AG04450 (cell line): ENCODE measurements around the gene CYP4F11. TPM values are rescaled to one million over a fixed set of nuclear protein-coding genes. Genes with fewer than 3 reads are reported as not detected.
"Not testable (repeated sequence)": the region's sequence is repeated elsewhere in the genome, so short reads cannot be mapped to it uniquely, and the experiment has no call there.

Source experiments
- CTCF ChIA-PET: fragments of 300-600, 350-600 bp; formaldehyde crosslinking; extraction: SDS; loops from one replicate; lab custom pipeline; 2022; ENCODE audit warnings: antibody characterized with exemption, inconsistent platforms; lab: Charles Lee
- POLR2A ChIA-PET: fragments of 350-600 bp; formaldehyde crosslinking; extraction: SDS; loops from one replicate; lab custom pipeline; 2021; ENCODE audit warnings: antibody characterized with exemption, inconsistent platforms; lab: Yijun Ruan, JAX
- DNase-seq: peaks from one replicate; pipeline ENCODE4 v3.0.0-alpha.2; 2011; ENCODE audit warnings: low read depth, low spot score
- H3K27ac ChIP-seq: one replicate; pipeline ENCODE4 v1.5.1; 2012; ENCODE audit warnings: low read depth, low read length, control low read depth
- H3K27me3 ChIP-seq: one replicate; pipeline ENCODE4 v1.6.0; 2012; ENCODE audit warnings: low read length; ENCODE audit not compliant: control insufficient read depth, insufficient read depth
- H3K4me3 ChIP-seq: 2 replicates; pipeline ENCODE4 v1.5.1; 2011; ENCODE audit warnings: mild to moderate bottlenecking, low read depth, low read length, control low read depth
- H3K9me3 ChIP-seq: 2 replicates; pipeline ENCODE4 v1.5.1; 2012; ENCODE audit warnings: low read length; ENCODE audit not compliant: control insufficient read depth, insufficient read depth
- CTCF ChIP-seq: IDR thresholded peaks from 2 replicates; pipeline ENCODE4 v1.5.1; 2011; ENCODE audit warnings: low read depth, low read length, control low read depth, inconsistent platforms
- polyA plus RNA-seq: library from polyadenylated mRNA; depleted of rRNA; stranded (reverse); fragments of >200 nt; gene quantifications from 2 replicates; pipeline ENCODE4 v1.2.3, GENCODE V29; 2011

CYP4F11 gene
- polyA plus RNA-seq, 1 experiment: 0.07 TPM

- ChIA-PET POLR2A (no interaction called here), CTCF (no interaction called here)
- H3K9me3 ChIP-seq: peaks cover 2% of the 10 kb centered on the region; the same call in 1 of the 2 replicates
- H3K4me3 ChIP-seq: no peak overlapping the region
- no peaks in the 10 kb centered on the region for H3K27me3 ChIP-seq
- TF ChIP-seq CTCF: no peak
- DNase-seq: no peak
- no peak overlapping the region for H3K27ac ChIP-seq
These were observed 40.5 kb upstream of the CYP4F11 start for GRCh38 chr19:15974856-15975255.

GRCh38 chr19:15972043-15972442 lies 37.7 kb upstream of the CYP4F11 start:
- CTCF ChIA-PET: interaction anchor here (0.6 kb wide), 1 partner anchor 615 kb away, joined by 3 read pairs; no protein-coding TSS in a partner anchor
- H3K4me3 ChIP-seq, POLR2A ChIA-PET: not testable (repeated sequence)

GRCh38 chr19:15971224-15971780 lies 37.0 kb upstream of the CYP4F11 start:
- CTCF ChIA-PET: interaction anchor here (0.6 kb wide), 1 partner anchor 616 kb away, joined by 3 read pairs; no protein-coding TSS in a partner anchor
- POLR2A ChIA-PET: no interaction called here
- no peak overlapping the region for H3K4me3 ChIP-seq
- DNase-seq: no peak
- no peak overlapping the region for H3K27ac ChIP-seq
- no peak for TF ChIP-seq CTCF
- H3K27me3 ChIP-seq: no peaks in the 10 kb centered on the region
- no peaks in the 10 kb centered on the region for H3K9me3 ChIP-seq

More at GRCh38 chr19:15972043-15972442, 37.7 kb upstream of the CYP4F11 start:
- H3K27ac ChIP-seq, DNase-seq, H3K27me3 ChIP-seq, H3K9me3 ChIP-seq: not testable (repeated sequence)

GRCh38 chr19:15964231-15964630 lies 29.9 kb upstream of the CYP4F11 start:
- Histone ChIP-seq H3K27ac (no peak overlapping the region), H3K27me3 (no peaks in the 10 kb centered on the region), H3K4me3 (no peak overlapping the region), H3K9me3 (peaks cover 7% of the 10 kb centered on the region)
- no peak for TF ChIP-seq CTCF
- ChIA-PET CTCF (no interaction called here), POLR2A (no interaction called here)
- no peak for DNase-seq

- POLR2A ChIA-PET: no interaction called here
- no peak overlapping the region for H3K4me3 ChIP-seq
- DNase-seq: no peak
- no peaks in the 10 kb centered on the region for H3K27me3 ChIP-seq
- TF ChIP-seq CTCF: no peak
- CTCF ChIA-PET: no interaction called here
- peaks cover 7% of the 10 kb centered on the region for H3K9me3 ChIP-seq
- no peak overlapping the region for H3K27ac ChIP-seq
These were observed 28.0 kb upstream of the CYP4F11 start for GRCh38 chr19:15962319-15962718.
